Measurements from ENCODE around the gene BEND6. TPM values are rescaled to one million over a fixed set of nuclear protein-coding genes. Genes with fewer than 3 reads are reported as not detected.

BEND6 gene
- total RNA-seq, 1 experiment from 2014 or later, result 2.1 TPM

DNA sequence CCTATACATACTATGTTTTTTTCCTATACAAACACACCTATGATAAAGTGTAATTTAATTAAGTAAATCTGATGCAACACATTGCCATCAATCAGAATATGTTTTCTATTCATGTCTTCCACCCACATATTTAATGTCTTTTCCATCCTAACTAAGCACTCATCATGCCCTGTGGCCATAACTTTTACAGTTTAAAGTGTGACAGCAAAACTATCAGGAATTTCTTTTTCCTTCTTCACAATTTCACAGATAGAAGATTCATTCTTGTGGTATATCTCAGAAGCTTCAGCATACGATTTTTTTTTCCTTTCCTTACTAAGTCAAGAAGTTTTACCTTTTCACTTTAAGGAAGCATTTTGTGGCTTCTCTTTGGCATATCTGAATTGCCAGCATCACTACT lies 7.0 kb upstream of the BEND6 start:
- CTCF ChIA-PET, result interaction anchor here (0.7 to 2.2 kb wide), 4 partner anchors 9 to 45 kb away, joined by 3 to 6 read pairs (median 4); no protein-coding TSS in a partner anchor
- Mint-ChIP-seq H3K36me3 (ENCODE audit: insufficient read depth, unreplicated experiment) (no peaks in the 10 kb centered on the region), H3K4me1 (ENCODE audit: insufficient read depth, unreplicated experiment) (peaks cover 15% of the 10 kb centered on the region), H3K9me3 (ENCODE audit: unreplicated experiment) (no peaks in the 10 kb centered on the region), H3K27ac (ENCODE audit: low read depth, unreplicated experiment) (peak overlapping the region; percentile 46), H3K27me3 (ENCODE audit: insufficient read depth, unreplicated experiment) (no peaks in the 10 kb centered on the region), H3K4me3 (ENCODE audit: unreplicated experiment) (no peak overlapping the region)
- no peak for DNase-seq (ENCODE audit: unreplicated experiment)
- TF ChIP-seq, protein P1, sequence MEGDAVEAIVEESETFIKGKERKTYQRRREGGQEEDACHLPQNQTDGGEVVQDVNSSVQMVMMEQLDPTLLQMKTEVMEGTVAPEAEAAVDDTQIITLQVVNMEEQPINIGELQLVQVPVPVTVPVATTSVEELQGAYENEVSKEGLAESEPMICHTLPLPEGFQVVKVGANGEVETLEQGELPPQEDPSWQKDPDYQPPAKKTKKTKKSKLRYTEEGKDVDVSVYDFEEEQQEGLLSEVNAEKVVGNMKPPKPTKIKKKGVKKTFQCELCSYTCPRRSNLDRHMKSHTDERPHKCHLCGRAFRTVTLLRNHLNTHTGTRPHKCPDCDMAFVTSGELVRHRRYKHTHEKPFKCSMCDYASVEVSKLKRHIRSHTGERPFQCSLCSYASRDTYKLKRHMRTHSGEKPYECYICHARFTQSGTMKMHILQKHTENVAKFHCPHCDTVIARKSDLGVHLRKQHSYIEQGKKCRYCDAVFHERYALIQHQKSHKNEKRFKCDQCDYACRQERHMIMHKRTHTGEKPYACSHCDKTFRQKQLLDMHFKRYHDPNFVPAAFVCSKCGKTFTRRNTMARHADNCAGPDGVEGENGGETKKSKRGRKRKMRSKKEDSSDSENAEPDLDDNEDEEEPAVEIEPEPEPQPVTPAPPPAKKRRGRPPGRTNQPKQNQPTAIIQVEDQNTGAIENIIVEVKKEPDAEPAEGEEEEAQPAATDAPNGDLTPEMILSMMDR (IDR thresholded peaks at IDR 0.05; ENCODE audit: unreplicated experiment), result no peak
- no TSS peak for BruUV-seq (replicated peaks)
- POLR2A ChIA-PET, result no interaction called here
- intact Hi-C loops (cut with micrococcal nuclease), result no loop called here

DNA sequence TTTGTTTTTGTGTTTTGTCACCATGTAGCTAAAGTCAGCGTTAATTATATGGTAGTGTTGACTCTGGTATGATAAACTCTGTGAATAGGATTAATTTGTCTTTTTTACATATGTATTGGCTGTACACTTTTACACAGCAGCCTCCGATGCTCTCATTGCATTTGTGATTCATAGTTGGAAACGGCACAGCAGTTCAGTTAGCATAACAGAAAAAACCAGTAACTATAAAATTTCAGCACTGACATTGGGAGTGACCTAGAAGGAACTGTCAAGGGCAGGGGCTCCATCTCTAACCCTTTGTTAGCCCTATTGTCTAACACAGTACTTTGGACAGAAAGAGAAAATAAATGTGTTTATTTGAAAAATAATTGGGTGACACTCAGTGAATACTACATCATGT lies 5.6 kb upstream of the BEND6 start:
- TF ChIP-seq, protein P1 (IDR thresholded peaks at IDR 0.05; ENCODE audit: unreplicated experiment), result no peak
- intact Hi-C loops (cut with micrococcal nuclease), result no loop called here
- H3K27ac Mint-ChIP-seq (ENCODE audit: low read depth, unreplicated experiment), result no peak overlapping the region

DNA sequence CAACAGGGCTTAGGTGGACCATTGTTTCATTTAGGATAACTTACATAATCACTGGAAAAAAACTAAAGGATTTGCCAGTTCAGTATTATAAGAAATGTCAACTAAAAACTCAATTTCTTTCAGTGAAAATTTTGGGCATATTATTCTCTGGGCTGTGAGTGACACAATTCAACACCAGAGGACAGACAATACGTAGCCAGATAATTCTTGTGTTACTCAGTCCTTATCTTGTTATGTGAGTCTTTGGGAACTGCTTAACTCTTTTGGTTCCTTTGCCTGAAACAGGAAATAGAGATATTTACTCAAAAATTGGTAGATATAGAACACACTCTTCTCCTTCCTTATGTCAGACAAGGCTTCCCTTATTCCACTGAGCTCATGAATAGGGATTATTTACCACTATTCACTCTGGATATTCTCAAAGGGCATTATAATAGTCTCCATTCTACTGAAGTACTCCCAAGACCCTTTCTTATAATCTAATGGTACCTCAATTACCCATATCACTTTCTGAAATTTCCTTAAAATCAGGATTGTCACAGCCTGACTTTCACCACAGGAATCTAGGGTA lies 4.9 kb upstream of the BEND6 start:
- no peaks in the 10 kb centered on the region for H3K36me3 Mint-ChIP-seq (ENCODE audit: insufficient read depth, unreplicated experiment)
- ChIA-PET POLR2A (interaction anchor here (0.6 to 3.6 kb wide), 6 partner anchors 10 to 654 kb away, joined by 3 to 20 read pairs (median 3); partner anchors contain the start of gene KIAA1586), CTCF (interaction anchor here (0.6 to 15.8 kb wide), 3 partner anchors 15 to 46 kb away, joined by 3 to 154 read pairs (median 4); no protein-coding TSS in a partner anchor)
- H3K4me3 Mint-ChIP-seq (ENCODE audit: unreplicated experiment), result no peak overlapping the region
- intact Hi-C loops (cut with micrococcal nuclease), result loop anchor here (10.0 kb wide), 1 partner anchor 245 kb away; no protein-coding TSS in a partner anchor
- no peaks in the 10 kb centered on the region for H3K9me3 Mint-ChIP-seq (ENCODE audit: unreplicated experiment)
- peaks cover 15% of the 10 kb centered on the region for H3K4me1 Mint-ChIP-seq (ENCODE audit: insufficient read depth, unreplicated experiment)
- TF ChIP-seq, protein P1 (IDR thresholded peaks at IDR 0.05; ENCODE audit: unreplicated experiment), result no peak
- BruUV-seq (replicated peaks), result no TSS peak
- H3K27me3 Mint-ChIP-seq (ENCODE audit: insufficient read depth, unreplicated experiment), result no peaks in the 10 kb centered on the region
- no peak overlapping the region for H3K27ac Mint-ChIP-seq (ENCODE audit: low read depth, unreplicated experiment)
- DNase-seq (ENCODE audit: unreplicated experiment), result no peak

More for the DNA sequence above, 5.6 kb upstream of the BEND6 start:
- Mint-ChIP-seq H3K9me3 (ENCODE audit: unreplicated experiment) (no peaks in the 10 kb centered on the region), H3K4me1 (ENCODE audit: insufficient read depth, unreplicated experiment) (peaks cover 15% of the 10 kb centered on the region), H3K27me3 (ENCODE audit: insufficient read depth, unreplicated experiment) (no peaks in the 10 kb centered on the region), H3K4me3 (ENCODE audit: unreplicated experiment) (no peak overlapping the region), H3K36me3 (ENCODE audit: insufficient read depth, unreplicated experiment) (no peaks in the 10 kb centered on the region)
- no peak for DNase-seq (ENCODE audit: unreplicated experiment)
- BruUV-seq (replicated peaks), result no TSS peak
- POLR2A ChIA-PET, result no interaction called here
- CTCF ChIA-PET, result no interaction called here

DNA sequence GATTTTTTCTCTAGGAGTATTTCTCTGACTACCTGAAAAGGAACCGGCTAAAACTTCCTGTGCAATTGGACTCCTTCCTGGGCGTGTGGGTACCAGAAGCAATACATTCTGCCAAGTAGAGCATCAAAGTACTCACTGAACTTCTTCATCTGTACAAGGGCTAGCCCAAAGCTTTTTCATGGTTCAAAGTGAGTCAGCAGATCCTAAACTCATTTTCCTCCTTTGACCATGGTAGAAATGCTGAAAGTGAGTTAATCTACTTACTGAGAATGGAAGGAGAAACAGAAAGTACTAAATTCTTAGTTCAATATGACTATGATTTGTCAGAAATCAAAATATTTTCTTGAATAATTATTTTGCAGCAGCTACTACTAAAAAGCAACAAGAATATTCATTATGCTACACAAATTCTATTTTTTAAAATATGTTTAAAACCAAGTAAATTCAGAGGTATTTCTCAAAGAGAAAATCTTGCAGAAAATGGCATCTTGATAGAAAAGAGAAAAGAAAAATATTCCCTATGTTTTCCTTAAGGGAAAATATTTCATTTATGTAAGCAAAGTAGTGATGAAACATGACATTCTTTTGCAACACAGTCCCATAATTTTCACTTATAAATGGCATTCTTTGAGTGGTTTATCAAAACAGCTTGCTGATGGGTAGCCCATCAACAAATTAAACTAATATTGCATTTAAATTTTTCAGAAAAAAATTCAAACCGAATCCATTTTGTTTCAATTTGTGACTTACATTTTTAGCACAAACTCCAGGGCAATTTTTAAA lies 3.7 kb upstream of the BEND6 start:
- ChIA-PET POLR2A (interaction anchor here (0.6 to 3.6 kb wide), 7 partner anchors 8 to 653 kb away, joined by 3 to 20 read pairs (median 4); partner anchors contain the start of genes KIAA1586 and ZNF451), CTCF (interaction anchor here (0.7 to 15.8 kb wide), 5 partner anchors 14 to 362 kb away, joined by 3 to 154 read pairs (median 3); no protein-coding TSS in a partner anchor)
- TF ChIP-seq, protein P1 (IDR thresholded peaks at IDR 0.05; ENCODE audit: unreplicated experiment), result no peak
- Mint-ChIP-seq H3K27ac (ENCODE audit: low read depth, unreplicated experiment) (no peak overlapping the region), H3K4me1 (ENCODE audit: insufficient read depth, unreplicated experiment) (peaks cover 22% of the 10 kb centered on the region), H3K9me3 (ENCODE audit: unreplicated experiment) (no peaks in the 10 kb centered on the region), H3K4me3 (ENCODE audit: unreplicated experiment) (no peak overlapping the region), H3K36me3 (ENCODE audit: insufficient read depth, unreplicated experiment) (no peaks in the 10 kb centered on the region), H3K27me3 (ENCODE audit: insufficient read depth, unreplicated experiment) (no peaks in the 10 kb centered on the region)
- DNase-seq (ENCODE audit: unreplicated experiment), result no peak
- BruUV-seq (replicated peaks), result no TSS peak
- intact Hi-C loops (cut with micrococcal nuclease), result loop anchor here (10.0 kb wide), 1 partner anchor 246 kb away; no protein-coding TSS in a partner anchor
